GM21723 (cell line): ENCODE results near the gene DBX1.

ENCODE experiments used
- ATAC-seq: cut with Tn5 transposase; IDR thresholded peaks from one replicate; pipeline ENCODE4 v1.9.1; 2021; ENCODE audit warnings: mild to moderate bottlenecking, moderate library complexity; ENCODE audit not compliant: unreplicated experiment

DBX1 gene

DNA sequence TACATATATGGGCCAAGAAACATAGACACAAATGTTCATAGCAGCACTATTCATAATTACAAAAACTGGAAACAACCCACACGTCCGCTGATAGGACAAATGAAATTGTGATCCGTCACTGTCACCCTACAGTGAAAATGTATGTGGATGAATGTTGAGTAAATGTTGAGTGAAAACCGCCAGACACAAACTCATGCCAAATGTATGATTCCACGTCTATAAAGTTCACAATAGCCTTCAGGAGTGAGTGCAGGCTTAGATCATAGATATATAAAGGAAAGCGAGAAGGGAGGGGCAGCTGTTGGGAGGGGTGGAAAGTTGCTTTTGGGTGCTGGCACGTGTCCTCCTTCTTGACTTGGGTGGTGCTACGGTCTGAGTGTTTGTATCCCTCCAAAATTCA lies 33.6 kb downstream of the DBX1 start:
- ATAC-seq = no peak

DNA sequence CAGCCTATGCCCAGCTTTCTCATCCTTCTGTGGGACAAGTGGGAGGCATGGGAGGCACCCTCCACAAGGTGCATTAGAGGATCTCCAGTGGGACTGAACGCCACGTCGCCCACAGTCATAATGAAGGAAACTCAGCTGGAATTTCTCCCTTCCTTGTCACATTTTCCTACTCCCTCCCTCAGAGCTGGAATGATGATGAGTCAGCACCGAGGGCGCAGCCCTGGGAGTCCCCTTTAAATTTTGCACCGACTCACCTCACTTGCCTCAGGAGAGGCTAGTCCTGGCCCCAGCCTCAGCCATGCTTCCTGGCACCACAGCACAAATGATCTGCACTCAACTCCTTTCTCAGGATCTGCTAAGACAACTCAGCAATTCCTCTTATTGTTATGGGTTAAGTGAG lies 34.3 kb downstream of the DBX1 start:
- no peak for ATAC-seq

DNA sequence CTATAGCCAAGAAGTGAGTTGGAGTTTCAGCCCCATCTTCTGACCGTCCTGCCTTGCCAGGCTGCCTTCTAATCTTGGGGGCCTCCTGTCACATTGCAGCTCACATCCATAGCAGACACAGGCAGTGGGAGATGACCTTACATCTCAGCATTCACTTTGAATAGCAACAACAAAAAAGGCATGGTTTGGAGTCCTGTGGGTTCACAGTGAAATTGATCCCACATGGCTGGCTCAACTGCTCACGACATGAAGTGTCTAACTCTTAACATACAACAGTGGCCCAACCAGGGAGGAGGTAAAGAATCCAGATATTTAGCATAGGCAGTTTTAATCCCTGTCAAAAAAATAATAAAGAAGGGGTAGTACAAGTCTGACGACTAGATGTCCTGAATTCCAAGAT lies 38.1 kb downstream of the DBX1 start:
- no peak for ATAC-seq

DNA sequence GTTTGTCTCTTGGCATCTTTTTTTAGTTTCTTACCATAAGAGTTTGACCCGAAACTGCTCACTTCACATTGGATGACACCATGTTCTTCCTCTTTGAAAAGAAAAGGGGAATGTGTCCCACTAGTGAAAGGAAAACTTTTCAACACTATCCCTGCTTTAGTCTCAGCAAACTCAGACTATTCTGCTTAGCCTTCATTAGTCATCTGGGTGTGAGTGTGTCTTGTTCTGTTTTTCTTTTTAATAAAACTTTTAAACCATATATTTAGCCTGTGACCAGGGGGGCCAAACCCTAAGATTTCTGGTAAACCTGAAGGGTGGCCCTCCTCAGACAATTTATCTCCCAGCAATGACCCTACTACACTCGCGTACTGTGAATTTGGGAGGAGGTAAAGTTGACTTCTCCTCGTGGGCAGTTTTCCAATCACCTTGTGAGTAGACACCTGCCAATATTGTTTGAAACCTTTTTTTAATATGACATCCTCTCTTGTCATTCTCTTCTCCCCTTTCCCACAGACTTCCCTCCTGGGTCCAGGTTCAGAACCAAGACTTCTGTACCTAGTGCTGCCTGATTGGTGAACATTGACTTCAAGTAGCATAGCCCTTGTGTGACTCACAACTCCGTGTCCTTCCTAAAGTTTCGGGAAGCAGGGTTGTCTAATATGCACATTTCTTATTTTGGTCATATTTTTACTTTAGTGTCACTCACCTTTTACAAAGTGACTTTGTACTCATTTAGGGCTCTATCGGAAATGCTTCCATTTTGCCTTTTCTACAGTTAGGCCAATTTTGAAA lies 39.9 kb downstream of the DBX1 start:
- no peak for ATAC-seq

DNA sequence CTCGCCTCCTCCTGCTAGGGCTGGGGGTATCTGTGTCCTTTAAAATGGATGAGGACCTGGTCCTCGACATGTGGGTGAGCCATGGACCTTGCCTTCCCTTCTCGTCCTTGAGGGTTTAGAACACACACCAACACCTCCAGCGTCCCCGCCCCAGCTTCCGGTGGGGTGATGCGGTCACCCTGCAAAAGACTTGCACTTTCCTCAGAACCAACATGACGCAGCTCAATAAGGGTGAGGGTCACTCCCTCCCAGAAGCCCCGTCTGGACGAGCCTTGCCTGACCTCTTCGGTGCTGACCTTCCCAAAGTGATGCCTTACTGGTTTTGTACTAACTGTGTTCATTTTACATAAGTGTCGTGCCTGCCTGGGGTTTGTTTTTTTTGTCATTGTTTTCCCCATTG lies 41.0 kb downstream of the DBX1 start:
- no peak for ATAC-seq

DNA sequence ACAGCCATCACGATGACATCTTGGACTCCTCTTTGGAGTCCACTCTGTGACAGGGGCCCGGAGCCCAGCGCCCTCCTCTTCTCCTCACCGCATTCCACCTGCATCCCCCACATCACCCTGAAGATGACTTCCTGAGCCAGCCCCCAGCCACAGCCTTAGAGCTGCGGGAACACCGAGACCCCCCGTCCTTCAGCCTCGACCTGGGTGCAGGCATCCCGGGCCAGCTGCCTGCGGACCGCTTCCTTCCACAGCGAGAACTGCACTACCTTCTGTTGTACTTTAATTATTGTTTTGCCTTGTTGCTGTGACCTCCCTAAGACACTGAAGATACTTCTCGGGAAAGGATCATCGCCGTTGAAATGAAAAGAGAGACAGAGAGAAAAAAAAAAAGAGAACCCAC lies 42.1 kb downstream of the DBX1 start:
- no peak for ATAC-seq

DNA sequence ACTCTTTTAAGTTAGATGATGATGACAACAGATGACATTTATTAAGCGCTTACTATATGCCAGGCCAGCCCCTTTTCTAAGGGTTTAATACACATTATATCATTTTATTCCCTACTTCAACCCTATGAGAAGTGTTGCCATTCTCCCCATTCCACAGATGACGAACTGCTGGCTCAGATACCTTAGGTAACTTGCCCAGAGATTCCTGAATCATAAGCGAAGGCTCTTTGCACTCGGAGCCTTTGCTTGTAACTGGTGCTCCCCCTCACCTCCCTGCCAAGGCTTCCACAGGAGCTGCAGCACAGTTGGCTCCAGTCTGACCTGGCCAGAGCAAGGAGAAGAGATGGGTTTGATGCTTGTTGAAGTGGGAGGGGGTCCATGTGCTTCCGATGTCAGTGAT lies 43.0 kb downstream of the DBX1 start:
- ATAC-seq = no peak

DNA sequence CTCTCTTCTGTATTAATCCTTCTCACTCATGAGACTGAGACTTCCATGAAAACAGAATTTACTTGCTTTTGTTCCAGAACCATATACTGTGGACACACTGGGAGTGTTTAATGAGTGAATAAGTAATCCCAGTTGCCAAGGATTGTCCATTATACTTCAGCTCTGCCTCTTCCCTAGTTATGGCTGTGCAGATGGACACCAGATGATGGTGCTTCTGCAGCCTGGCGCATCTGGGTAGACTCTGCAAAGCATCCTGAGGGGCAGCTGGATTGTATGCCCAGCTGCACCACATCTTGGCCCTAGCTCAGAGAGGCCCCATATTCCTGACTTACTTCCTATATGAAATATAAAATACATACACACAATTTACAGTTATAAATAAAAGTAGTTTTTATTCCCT lies 43.5 kb downstream of the DBX1 start:
- no peak for ATAC-seq

DNA sequence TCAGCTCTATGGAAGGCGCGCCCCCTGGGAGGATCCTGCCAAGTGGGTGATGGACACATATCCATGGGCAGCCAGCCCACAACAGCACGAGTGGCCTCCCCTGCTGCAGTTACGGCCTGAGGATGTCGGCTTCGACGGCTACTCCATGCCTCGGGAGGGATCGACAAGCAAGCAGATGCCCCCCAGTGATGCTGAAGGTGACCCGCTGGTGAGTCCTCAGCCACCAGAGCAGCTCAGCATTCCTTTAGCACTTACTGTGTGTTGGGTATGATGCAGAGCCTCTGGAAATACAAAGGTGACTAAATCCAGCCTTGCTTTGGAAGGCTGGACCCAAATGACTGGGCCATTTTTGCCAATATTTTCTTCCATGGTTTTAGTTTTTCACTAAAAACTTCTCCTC lies 45.7 kb downstream of the DBX1 start:
- ATAC-seq = no peak

DNA sequence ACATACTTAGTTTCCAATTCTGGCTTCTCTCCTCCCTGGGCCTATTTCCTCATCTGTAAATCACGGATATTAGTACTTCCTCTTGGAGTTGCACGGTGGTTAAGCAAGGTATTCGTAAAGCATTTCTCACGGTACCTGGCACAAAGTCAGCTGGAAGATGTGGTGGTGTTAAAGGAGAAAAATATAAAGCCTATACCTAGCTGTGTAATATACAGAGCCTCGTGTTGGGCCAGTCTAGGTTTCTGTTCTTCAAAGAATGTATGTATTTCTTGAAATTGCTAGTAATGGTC lies 47.2 kb downstream of the DBX1 start:
- ATAC-seq = no peak

DNA sequence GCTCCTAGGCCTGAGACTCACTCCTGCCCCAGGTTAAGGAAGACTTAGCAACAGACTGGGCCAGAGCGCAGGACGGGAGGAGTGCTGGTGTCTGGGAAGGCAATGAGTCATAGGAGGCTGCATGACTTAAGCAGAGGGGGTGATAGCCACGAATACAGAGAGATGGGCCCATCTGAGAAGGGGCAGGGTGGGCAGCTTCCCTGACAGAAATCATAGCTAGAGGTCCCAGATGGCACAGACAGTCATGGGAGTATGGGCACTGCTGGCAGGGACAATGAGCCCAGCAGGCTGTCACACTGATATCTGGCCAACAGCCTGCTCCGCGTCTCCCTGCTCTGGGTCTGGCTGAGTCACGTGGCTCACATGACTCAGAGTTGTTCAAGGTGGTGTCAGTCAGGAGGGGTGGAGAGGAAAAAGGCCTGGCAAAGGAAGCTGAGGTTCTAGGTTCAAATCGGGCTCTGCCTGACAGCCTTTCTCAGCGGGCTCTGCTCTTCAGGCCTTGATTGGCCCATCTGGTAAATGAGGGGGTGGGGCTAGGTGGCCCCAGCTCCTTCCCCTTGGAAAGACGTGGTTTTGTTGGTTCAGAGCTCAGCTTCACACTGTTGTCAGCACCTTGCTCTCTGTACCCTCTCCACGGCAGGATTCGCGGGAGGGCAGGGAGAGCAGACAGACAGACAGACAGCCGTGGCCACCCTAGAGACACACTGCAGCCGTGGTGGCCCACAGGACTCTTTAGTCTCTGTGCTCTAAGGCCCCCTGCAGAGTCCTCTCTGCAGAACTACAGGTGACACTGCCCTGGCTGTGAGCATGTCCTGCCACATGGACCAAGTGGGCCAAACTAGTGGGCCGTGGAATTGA lies 47.8 kb downstream of the DBX1 start:
- no peak for ATAC-seq

DNA sequence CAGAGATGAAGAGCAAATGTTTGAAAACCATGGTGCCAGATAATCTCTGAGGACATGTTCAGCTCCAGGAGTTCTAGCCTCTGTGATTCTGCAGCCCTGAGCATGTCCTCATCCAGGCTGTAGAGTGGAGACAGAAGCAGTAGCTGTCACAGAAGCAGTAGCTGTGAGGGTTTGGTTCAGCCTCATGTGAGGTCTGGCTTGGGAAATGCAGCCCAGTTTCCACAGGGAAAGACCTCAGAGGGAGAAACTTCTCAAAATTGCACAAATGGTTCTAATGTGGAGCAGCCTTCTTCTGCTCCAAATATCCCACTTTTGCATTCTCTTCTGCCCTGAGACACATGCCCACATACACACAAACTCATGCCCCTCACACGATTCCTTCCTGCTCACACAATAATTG lies 48.4 kb downstream of the DBX1 start:
- no peak for ATAC-seq

DNA sequence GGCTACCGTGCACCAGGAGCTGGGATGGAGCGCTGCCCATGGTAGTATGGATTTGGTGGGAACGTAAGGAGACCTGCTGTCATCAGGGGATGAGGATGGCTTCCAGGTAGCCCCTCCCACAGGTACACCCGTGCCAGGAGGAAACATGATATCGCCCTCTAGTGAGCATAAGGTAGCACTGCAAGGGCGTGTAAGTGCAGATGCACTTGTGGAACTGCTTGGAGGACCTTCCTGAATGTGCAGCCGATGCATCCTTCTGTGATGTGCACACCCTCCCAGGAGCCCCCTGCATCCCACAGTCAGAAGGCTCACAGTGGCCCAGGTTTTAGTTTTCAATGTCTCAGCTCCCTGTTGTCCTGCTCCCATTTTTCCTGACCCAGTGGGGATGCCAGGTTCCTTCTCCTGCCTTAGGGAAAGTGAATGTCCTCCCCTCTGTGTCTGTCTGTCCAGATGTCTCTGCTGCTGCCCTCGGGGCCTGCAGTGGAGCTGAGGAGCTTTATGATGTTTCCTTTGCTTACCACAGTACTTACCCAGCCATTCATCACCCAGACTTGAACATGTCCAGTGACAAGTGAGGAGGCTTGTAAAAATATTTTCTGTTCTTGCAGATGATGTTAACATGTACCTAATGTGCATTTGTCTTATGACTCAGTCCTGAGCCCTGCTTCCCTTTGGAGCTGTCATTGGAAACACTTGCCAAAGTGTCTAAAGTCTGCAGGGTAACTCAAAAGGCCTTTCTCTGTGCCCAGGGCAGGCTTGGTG lies 49.2 kb downstream of the DBX1 start:
- ATAC-seq = peak; percentile 88

DNA sequence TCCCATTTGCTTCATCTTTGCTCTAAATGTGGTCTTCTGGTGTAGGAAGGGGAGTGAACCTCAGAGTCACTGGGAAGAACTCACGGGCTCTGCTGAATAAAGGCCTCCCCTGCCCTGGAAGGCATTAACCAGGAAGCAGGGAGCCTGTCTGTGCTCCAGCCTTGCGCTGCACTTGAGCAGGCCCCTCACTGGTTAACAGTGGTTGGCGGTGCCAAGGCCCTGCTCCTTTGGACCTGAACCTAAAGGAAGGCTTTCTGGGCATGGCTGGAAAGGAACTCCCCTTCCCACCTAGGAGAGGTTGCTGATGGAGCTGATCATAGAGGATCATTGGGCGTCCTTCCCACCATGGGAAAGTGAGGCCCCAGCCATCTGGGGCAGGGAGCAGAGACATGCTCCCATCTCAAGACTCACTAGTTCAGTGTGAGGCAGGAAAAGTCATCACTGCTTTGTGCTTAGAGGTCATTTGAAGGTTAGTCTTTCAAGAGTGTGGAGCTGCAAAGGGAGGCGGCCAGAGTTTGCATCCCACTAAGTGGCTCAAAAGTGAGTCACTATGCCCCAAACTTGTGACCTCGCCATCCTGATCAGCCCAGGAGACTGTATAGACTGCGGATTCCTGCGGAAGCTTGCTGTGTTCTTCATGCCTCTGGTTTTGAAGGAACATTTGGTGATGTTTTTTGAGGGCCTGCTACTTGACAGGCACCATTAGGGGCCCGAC lies 50.4 kb downstream of the DBX1 start:
- ATAC-seq = no peak
